Stimulated activated CD4-positive, alpha-beta T cell treated with anti-CD3 and anti-CD28 coated beads, Interleukin-12 subunit alpha, Interleukin-12 subunit beta, amount 100 ng/mL, for 24 hours (primary cell): ENCODE measurements around the gene RAI1.

ENCODE experiments used
- DNase-seq, 2 experiments: peaks; one replicate each; pipeline ENCODE4 v3.0.0-alpha.2; 2020; ENCODE audit warnings: low read depth in 2 of 2

Gene RAI1

GRCh38 chr17:17830740-17831207 lies 149.5 kb downstream of the RAI1 start:
- no peak for DNase-seq

GRCh38 chr17:17831208-17832031 lies 150.2 kb downstream of the RAI1 start:
- no peak for DNase-seq

GRCh38 chr17:17832032-17832363 lies 150.7 kb downstream of the RAI1 start:
- no peak for DNase-seq

GRCh38 chr17:17833658-17834357 lies 152.6 kb downstream of the RAI1 start:
- no peak for DNase-seq

- no peak for DNase-seq
Measured at GRCh38 chr17:17834974-17835373, 153.7 kb downstream of the RAI1 start.

- no peak for DNase-seq
Measured at GRCh38 chr17:17835415-17836249, 154.4 kb downstream of the RAI1 start.

- DNase-seq, result peak; percentile 89 to 98
Measured at GRCh38 chr17:17836250-17836817, 155.1 kb downstream of the RAI1 start.

- peak in 1 of 2 experiments; percentile 62 for DNase-seq
Measured at GRCh38 chr17:17836818-17837379, 155.6 kb downstream of the RAI1 start, which contains the start of gene SREBF1. TSS of gene SREBF1 (minus strand) at chr17:17836986. CDS start at chr17:17836817, 169 bp downstream.

GRCh38 chr17:17837380-17837821 lies 156.1 kb downstream of the RAI1 start:
- DNase-seq, result no peak

- DNase-seq, result no peak
Measured at GRCh38 chr17:17837966-17838962, 157.0 kb downstream of the RAI1 start.

- DNase-seq, result peak in 1 of 2 experiments; percentile 75
Measured at GRCh38 chr17:17839791-17840707, 158.8 kb downstream of the RAI1 start.

GRCh38 chr17:17840751-17841591 lies 159.7 kb downstream of the RAI1 start:
- no peak for DNase-seq

GRCh38 chr17:17841601-17842025 lies 160.4 kb downstream of the RAI1 start:
- no peak for DNase-seq

- DNase-seq, result no peak
Measured at GRCh38 chr17:17842111-17842876, 161.0 kb downstream of the RAI1 start.

- no peak for DNase-seq
Measured at GRCh38 chr17:17843096-17843495, 161.8 kb downstream of the RAI1 start.

- DNase-seq, result no peak
Measured at GRCh38 chr17:17844079-17844478, 162.8 kb downstream of the RAI1 start.

GRCh38 chr17:17844500-17844899 lies 163.2 kb downstream of the RAI1 start:
- no peak for DNase-seq
